HG03103 (cell line): ENCODE measurements around the gene B9D1.
A peak's percentile ranks its signal among the peaks of the same experiment; 100 is the strongest.

ENCODE experiments used
- ATAC-seq: cut with Tn5 transposase; IDR thresholded peaks from one replicate; pipeline ENCODE4 v1.9.1; 2021; ENCODE audit warnings: low read depth; ENCODE audit not compliant: unreplicated experiment

B9D1 gene, protein sequence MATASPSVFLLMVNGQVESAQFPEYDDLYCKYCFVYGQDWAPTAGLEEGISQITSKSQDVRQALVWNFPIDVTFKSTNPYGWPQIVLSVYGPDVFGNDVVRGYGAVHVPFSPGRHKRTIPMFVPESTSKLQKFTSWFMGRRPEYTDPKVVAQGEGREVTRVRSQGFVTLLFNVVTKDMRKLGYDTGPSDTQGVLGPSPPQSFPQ

DNA sequence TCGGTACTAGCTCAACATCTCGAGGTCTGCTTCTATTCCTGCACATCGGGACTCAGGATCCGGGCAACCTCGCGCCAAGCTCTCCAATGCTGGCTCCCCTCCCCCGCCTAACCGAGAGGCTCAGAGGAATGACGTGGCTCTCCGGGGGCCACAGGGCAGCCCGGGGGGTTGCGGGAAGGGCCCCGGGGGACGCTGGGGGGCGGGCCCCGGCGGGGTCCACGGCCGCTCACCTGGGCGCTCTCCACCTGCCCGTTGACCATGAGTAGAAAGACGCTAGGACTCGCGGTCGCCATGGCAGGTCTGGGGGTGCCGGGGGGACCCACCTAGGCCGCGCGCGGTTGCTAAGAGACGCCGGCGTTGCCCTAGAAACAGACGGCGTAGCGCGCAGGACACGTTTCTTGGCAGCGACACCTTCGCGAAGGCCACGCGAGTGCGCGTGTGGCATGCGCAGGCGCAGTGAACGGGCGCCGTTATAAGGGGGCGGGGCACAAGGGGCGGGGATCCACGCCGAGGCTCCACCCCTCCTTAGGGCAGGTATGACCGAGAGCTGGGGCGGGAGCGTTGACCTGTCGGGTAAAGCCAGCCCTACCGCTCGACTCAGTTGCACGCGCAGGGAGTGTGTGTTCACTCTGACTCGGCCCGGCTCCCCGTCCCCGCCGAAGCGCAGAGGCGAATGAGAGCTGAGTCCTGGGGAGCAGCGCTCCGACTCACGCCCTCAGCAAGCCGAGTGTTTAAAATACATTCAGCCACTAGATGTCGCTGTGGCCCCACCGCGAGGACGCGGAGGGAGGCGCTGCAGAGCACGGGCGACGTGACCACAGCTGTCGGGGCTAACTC, at the start of gene B9D1:
TSS of gene B9D1 (minus strand) at position 447 of the 837 bp plus-strand sequence. CDS start at position 293, 154 bp downstream.
- peak; percentile 72 for ATAC-seq

DNA sequence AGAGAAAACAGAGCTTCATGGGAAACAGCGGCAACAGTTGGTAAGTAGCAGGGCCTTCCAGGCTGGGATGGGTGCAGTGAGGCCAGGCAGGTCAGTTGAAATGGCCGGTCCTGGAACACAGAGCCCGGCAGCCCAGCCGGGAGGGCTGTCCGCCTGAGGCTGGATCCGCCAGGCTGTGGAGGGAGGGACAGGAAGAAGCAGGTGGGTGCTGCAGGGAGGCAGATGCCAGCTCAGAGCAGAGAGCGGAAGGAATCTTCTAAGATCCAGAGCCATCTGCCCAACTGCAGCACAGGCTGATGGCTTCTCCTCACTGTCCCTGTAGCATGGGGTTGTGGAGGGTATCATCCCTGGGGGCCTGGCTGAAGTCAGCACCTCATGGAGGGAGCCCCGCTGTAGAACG, 49.1 kb upstream of the B9D1 start:
- no peak for ATAC-seq

DNA sequence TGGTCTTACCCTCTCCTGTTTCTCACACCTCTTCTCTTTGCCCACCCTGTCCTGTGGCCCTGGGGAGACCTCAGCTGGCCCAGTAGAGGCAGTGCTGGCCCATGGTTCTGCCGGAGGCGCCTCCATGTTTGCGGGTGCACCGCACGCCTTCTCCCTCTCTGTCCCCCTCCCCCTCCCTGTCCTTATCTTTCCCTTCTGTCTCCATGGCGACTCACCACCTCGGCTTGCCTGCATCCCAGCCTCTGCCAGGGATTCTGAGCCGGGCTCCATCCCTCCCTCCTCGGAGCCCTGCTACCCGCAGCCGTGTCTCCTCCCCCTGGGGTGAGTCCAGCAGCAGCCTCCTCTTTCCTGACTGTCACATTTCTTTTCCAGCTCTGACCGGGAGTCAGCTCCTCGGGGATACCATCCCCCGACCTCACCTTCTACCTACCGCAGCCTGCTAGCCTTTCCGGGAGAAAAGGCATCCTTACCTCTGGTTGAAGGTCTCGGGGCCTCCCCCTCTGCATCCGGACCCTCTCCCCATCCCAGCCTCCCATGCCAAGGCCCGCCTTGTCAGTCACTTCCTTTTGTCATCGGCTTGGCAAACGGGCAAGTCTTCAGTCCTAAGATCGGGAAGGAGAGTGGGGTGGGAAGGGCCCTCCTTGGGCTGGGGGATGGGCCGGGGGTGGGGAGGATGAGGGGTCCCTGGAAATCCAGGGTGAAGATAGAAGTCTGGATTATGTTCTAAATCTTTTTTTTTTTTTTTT, 48.5 kb upstream of the B9D1 start, which contains the start of gene RNF112:
TSS of gene RNF112 (plus strand) at position 358 of the 746 bp plus-strand sequence. CDS start at position 535, 177 bp downstream.
- ATAC-seq: no peak

DNA sequence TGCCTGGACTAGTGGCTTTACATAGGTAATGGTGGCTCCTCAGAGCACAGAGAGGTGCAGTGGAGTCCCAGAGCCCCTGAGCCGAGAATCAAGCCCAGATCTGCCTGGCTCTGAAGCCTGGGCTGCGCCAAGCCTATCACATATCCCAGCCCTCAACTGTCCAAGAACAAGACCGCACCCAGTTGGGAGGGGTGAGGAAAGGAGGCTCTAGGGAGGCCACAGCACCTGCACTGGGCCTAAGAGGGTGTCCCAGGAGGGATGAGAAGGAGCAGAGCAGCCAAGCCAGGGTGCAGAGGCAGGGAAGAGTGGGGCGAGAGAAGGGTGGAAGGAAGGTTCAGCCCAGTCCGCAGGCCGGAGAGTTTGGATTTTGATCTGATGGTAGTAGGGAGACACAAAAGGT, 47.6 kb upstream of the B9D1 start:
- ATAC-seq: no peak

DNA sequence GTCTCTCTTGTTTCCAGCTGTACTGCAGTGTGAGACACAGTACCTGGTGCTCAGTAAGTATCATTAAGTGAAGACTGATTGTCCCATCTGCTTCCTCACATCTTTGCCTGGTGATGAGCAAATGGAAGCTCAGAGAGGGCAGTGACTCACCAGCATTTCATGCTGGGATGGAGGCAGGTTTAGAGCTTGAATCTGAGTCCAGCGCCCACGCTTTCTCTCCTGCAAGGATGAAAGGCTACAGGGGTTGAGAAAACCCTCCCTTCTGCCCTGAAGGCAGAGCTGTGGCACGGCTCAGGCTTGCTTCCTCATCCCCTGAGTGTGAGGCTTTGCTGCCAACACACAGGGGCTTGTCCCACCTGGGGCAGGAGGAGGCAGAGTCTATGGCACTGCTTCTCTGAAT, 47.0 kb upstream of the B9D1 start:
- ATAC-seq: no peak

DNA sequence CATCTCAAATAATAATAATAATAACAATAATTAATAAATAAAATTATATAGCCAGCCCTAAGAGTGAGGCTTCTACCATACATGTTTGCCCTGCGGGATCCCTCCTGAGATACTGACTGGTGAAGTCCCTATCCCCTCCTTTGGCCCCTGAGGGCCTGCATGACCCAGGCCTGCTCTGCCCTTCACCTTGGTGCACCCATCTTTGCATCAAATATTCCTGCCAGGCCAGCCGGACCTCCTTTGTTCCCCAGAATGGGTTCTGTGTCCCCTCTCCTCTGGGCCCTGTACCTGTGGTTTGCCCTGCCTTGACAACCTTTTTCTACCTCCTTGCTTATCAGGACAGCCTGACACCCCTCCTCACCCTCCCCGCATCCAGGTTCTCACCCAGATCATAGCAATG, 46.5 kb upstream of the B9D1 start:
- ATAC-seq: no peak

DNA sequence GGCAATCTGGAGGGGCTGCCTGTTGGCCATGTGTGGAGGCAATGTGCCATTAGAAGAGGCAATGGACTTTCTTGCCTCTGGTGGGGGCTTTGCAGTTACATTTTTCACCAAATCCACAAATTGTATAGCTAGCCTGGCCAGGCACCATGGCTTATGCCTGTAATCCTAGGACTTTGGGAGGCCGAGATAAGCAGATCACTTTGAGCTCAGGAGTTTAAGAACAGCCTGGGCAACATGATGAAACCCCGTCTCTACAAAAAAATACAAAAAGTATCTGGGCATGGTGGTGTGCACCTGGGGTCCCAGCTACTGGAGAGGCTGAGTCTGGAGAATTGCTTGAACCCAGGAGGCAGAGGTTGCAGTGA, 45.8 kb upstream of the B9D1 start:
- no peak for ATAC-seq

DNA sequence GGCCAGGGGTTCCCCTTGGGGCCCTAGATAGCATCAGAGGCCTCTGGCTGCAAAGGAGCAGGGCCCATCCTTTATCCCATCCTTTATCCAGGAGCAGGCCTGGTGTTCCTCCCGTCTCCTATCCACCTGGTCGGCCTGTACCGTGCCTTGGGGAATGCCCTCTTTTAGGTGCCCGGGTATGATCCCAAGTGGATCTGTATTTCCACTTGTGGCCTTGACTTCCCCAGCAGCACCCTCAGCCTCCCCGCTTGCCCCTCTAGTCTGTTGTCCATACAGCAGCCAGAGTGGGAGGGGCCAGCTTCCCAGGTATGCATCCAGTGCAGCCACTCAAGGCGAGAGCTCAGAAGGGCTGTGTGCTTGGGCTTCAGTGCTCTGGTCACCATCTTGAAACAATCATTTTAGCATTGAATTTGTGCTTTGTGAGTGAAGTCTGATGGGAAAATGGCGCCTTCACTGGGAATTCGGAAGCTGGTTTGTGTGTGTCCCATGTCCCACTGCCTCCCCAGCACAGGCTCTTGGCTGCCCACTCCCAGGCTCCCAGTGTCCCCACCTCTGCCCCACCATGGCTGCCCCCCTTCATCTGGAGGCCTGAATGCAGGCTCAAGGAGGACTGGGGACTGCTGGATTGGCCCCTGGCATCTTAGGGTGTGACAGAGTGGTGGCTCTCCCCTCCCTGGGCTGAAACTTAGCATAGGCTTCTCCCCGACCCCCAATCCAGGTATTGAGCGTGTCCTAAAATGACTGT, 45.2 kb upstream of the B9D1 start:
- ATAC-seq: no peak

DNA sequence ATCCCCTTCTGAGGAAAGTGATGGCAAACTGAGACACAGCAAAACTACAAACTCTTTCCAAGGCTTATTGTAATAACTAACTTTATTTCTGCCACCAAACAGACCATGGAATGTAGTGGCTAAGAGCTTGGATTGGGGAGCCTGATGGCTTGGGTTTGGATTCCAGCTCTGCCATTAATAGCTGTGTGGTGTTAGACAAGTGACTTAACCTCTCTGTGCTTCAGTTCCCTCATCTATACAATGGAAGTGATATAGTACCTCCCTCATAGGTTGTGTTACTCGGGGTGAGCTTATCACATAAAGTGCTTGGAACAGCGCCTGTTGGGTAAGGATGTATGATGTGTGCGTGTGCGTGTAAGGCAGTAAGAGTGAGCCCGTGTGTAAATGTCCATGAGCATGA, 42.6 kb upstream of the B9D1 start:
- no peak for ATAC-seq

DNA sequence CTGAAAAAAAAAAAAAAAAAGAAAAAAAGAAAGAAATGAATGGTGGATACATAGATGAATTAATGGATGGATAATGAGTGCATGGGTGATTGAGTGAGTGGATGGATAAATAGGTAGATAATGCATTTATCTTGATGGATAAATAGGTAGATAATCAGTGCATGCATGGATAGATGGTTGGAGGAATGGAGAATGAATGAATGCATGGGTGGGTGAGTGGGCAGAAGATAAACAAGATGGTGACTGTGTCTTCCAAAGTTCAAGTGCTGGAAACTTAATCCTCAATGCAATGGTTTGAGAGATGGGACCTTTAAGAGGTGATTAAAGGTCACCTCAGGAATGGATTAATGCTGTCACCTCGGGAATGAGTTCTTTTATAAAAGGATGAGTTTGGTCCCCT, 41.7 kb upstream of the B9D1 start:
- ATAC-seq: no peak

DNA sequence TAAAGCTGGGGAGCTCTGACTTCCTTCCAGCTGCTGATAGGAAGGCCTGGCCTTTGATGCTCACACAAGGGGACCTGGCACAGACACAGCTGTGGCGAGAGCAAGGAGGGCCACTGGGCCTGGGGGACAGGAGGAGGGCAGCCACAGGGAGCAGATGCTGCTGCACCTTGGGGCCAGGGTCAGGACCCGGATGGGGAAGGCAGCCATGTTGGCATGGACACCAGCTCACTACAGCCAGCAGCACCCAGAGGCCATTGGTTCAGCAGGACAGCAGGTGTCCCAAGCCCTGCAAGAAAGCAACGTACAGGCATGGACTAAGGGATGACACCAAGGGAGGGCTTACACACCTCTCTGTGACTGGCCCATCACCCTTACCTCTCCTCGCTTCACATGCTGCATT, 40.5 kb upstream of the B9D1 start:
- no peak for ATAC-seq

DNA sequence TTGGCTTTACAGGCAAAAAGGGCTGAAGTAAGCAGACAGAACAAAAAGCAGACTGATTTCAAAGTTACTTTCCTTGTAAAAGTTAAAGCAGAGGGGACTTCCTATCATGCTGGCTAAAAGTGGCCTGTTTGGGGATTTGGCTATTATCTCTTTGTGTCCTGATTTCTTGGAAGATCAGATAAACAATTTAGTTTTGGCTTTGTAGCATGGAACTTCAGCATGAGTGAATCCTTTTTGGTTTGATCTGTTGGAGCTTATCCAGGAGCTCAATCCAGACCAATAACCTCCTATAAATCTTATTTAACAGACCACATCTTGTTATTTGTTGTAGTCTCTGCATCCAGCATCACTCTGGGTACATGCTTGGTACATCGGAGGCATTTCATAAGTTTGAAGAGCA, 39.6 kb upstream of the B9D1 start:
- ATAC-seq: no peak

DNA sequence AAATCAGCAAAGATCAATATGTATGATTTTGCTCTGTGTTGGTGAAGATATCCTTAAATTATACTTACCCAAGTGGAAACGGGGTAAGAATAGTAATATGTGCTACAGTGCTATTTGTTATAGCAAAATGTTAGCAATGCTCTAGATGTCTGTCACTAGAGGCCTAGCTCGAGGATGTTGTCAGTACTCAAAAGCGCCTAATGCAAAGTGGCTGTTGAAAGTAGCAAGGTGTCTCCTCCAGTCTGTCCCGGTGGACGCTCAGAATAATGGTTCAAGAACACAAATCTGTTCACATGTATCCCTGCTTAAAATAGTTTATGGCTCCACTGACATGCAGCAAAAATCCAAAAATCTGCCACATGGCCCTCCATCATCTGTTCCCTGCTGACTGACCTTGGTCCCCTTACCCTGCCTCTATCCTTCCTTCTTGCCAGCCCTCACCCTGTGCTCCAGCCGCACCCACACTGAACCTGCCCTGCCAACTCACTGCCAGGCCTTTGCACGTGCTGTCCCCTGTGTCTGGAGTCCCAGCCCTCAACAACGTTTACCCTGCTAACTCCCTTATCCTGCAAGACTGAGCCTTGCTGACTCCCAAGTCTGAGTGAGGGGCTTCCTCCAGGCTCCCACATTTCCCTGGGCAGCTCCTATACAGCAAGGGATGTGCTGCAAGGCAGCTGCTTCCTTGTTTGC, 38.9 kb upstream of the B9D1 start:
- ATAC-seq: no peak

DNA sequence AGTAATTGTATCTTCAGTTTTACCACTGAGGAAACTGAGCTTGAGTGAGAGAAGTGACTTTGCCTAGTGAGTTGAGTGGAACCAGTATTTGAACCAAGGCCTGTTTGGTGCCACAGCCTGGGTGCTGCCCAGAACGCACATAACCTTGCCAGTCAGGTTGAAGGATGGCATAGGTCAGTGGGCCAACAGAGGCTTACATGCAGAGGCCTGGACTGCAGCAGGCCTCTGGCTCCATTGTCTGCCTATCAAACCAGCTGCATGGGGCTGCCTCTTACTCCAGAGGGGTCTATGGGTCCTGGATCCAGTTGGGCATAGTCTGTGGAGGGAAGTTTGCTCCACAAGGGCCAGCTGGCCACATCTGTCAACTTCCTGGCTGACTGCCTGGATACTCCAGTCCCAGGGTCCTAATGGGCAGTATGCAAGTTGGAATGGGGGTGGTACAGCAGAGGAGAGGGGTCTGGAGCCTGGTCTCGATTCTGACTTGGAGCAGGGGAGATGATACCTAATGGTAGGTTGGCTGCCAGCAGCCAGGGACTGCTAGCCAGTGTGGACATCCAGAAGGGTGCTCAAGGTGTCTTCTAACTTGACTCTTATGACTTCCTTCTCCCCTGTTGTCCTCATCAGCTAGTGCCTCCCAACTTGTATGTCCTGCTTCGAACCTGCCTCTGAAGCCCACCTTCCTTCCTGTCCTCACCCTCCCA, 37.4 kb upstream of the B9D1 start:
- no peak for ATAC-seq

DNA sequence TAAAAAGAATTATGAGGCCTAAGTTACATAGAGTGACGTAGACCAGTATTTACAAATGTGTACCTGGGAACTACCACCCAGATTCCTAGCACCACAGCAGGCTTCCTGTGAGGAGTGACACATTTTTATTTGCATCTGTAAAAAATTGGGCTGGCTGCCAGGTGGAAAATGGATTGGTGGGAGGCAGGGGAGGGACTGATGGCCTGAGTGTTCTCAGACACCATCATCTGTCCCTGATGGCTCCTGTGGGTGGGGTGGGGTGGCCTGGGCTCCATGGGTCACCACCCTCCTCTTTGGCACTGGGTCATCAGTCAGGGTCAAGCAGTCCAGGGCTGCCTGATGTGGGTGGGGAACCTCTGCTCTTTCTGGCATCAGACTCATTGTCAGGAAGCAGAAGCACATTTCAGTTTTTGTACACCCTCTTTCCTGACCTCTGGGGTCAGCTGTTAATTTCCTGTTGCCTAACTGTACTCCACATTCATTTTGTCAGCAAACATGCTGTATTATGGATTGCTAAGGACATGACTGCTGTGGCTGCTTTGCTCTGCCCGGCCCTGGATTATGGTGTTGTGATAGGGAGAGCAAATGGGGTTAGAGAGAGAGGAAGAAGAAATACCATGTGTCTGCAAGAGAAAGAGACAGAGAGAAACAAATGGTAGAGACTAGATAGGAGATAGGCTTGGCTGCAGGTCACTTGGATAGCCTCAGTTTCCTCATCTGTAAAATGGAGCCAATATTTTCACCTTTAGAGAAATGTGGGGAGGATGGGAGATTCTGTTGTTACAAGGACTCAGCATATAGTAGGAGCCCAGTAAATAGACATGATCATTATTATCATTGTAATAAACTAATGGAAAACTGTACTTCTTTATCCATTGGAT, 36.0 kb upstream of the B9D1 start:
- no peak for ATAC-seq

DNA sequence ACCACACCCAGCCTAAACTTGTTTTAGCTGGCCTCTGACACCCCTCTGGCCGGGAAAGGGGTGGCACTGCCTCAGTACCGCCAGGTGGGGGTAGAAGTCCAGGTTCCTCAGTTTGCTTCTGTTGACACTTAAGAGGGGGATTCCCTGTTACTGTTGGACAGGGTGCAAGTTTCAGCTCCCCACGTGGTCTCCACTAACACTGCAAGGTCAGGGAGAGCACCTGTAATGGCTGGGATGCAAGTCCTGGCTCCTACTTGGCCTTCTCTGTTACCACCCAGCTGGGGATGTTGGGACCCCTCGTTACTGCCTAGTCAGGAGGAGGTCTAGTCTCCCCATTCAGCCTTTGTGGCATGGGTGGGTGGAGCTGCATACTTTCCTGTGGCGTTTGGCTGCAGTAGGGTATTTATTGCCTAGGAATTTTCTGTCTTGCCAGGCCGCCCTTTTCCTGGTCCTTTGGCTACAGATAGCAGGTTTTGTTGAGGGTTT, 35.1 kb upstream of the B9D1 start:
- ATAC-seq: no peak

DNA sequence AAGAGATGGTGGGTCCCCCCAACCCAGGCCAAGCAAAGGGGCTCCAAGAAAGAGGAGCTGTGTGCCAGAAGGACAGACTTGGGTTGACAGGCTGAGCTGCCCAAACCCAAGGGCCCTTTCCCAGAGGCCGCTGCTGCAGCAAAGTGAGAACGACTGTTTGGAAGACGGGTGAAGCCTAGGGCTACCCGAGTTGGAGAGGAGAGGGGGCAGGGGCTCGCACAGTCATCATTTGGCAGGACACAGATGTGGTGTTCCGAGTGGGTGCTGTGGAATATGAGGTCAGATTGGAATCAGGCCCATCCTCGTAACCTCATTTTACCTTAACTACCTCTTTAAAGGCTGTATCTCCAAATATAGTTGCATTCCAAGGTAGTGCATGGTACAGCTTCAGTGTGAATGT, 29.8 kb upstream of the B9D1 start:
- no peak for ATAC-seq

DNA sequence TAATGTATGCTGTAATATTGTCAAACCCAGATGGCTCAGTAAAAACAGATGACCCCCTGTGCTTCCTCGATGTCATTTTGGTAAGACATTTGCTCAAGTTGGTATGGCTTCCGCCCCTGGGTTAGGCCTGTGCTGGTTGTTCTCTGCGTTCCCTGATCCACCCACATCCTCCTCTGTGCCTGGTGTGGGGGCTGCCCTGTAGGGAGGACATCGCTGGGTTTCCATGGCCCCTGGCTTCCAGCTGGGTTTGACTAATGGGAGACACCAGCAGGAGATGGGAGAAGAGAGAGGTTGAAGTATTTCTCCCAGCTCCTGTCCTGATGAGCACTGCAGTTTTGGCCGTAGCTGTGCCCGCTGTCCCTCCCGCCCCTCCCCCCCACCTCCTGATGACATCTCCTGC, 28.9 kb upstream of the B9D1 start:
- ATAC-seq: no peak

DNA sequence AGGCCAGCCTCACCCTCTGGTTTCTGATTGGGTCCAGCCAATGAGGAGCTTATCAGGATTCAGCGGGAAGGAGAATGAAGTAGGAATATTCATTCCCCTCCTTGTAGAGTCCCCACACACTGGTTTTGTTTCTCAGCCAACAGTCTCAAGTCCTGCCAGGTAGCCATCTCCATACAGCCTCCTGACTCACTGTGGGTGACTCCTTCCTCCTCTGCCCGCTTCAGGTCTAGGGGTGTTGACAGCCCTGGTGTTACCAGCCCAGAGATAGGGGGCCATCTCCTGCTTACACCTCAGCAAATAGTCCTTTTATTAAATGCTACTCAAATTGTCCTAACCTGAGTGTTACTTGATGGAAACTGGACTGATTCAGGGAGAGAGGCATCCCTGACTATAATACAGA, 28.4 kb upstream of the B9D1 start:
- ATAC-seq: no peak
